ENCODE data around the gene LRG1.

GRCh38 chr19:4487572-4487971, 52.3 kb downstream of the LRG1 start:
- TF ChIP-seq, protein P1, sequence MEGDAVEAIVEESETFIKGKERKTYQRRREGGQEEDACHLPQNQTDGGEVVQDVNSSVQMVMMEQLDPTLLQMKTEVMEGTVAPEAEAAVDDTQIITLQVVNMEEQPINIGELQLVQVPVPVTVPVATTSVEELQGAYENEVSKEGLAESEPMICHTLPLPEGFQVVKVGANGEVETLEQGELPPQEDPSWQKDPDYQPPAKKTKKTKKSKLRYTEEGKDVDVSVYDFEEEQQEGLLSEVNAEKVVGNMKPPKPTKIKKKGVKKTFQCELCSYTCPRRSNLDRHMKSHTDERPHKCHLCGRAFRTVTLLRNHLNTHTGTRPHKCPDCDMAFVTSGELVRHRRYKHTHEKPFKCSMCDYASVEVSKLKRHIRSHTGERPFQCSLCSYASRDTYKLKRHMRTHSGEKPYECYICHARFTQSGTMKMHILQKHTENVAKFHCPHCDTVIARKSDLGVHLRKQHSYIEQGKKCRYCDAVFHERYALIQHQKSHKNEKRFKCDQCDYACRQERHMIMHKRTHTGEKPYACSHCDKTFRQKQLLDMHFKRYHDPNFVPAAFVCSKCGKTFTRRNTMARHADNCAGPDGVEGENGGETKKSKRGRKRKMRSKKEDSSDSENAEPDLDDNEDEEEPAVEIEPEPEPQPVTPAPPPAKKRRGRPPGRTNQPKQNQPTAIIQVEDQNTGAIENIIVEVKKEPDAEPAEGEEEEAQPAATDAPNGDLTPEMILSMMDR (IDR thresholded peaks at IDR 0.05), result no peak
- TF ChIP-seq SIN3A (IDR thresholded peaks at IDR 0.05; ENCODE audit: borderline replicate concordance, insufficient read depth, low read depth, low read length), result no peak
- TF ChIP-seq, protein P2, sequence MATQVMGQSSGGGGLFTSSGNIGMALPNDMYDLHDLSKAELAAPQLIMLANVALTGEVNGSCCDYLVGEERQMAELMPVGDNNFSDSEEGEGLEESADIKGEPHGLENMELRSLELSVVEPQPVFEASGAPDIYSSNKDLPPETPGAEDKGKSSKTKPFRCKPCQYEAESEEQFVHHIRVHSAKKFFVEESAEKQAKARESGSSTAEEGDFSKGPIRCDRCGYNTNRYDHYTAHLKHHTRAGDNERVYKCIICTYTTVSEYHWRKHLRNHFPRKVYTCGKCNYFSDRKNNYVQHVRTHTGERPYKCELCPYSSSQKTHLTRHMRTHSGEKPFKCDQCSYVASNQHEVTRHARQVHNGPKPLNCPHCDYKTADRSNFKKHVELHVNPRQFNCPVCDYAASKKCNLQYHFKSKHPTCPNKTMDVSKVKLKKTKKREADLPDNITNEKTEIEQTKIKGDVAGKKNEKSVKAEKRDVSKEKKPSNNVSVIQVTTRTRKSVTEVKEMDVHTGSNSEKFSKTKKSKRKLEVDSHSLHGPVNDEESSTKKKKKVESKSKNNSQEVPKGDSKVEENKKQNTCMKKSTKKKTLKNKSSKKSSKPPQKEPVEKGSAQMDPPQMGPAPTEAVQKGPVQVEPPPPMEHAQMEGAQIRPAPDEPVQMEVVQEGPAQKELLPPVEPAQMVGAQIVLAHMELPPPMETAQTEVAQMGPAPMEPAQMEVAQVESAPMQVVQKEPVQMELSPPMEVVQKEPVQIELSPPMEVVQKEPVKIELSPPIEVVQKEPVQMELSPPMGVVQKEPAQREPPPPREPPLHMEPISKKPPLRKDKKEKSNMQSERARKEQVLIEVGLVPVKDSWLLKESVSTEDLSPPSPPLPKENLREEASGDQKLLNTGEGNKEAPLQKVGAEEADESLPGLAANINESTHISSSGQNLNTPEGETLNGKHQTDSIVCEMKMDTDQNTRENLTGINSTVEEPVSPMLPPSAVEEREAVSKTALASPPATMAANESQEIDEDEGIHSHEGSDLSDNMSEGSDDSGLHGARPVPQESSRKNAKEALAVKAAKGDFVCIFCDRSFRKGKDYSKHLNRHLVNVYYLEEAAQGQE (IDR thresholded peaks at IDR 0.05; ENCODE audit: insufficient read depth in 1 of 2, low read depth in 2 of 2, low read length in 1 of 2), result no peak
